Aorta (tissue), 5 donors: ENCODE data around the gene UBR4. TPM values are rescaled to one million over a fixed set of nuclear protein-coding genes. Genes with fewer than 3 reads are reported as not detected.

Experiments used
- ATAC-seq: fragments of 200-7000 bp; cut with Tn5 transposase; one replicate; pipeline ENCODE4 v1.9.1; 2022; ENCODE audit warnings: moderate library complexity; ENCODE audit not compliant: low FRiP score
- DNase-seq, 2 donors: peaks; one replicate each; pipeline ENCODE4 v3.0.0-alpha.2; 2020
- H3K27ac ChIP-seq, 2 donors: one replicate each; pipeline ENCODE4 v1.5.1; 2013; ENCODE audit warnings: low read length in 2 of 2, mild to moderate bottlenecking in 2 of 2, moderate library complexity in 2 of 2, control low read depth in 1 of 2, inconsistent platforms in 1 of 2, low read depth in 1 of 2
- H3K27me3 ChIP-seq, 2 donors: one replicate each; pipeline ENCODE4 v1.6.1; 2013; ENCODE audit warnings: control low read depth in 1 of 2, low read length in 1 of 2, mild to moderate bottlenecking in 1 of 2, moderate library complexity in 1 of 2; ENCODE audit not compliant: insufficient read depth in 2 of 2, control insufficient read depth in 1 of 2
- H3K36me3 ChIP-seq, 2 donors: one replicate each; pipeline ENCODE4 v1.6.1; 2013; ENCODE audit warnings: control low read depth in 1 of 2, low read length in 1 of 2, mild to moderate bottlenecking in 1 of 2; ENCODE audit not compliant: insufficient read depth in 2 of 2, control insufficient read depth in 1 of 2
- H3K4me1 ChIP-seq, 2 donors: one replicate each; pipeline ENCODE4 v1.6.1; 2013; ENCODE audit warnings: low read length in 2 of 2, control low read depth in 1 of 2, mild to moderate bottlenecking in 1 of 2, moderate library complexity in 1 of 2; ENCODE audit not compliant: insufficient read depth in 2 of 2, control insufficient read depth in 1 of 2
- H3K4me3 ChIP-seq, 2 donors: one replicate each; pipeline ENCODE4 v1.5.1; 2013; ENCODE audit warnings: low read length in 2 of 2, control low read depth in 1 of 2, mild to moderate bottlenecking in 1 of 2
- H3K9me3 ChIP-seq: one replicate; pipeline ENCODE4 v1.6.1; 2013; ENCODE audit warnings: mild to moderate bottlenecking, low read length; ENCODE audit not compliant: control insufficient read depth
- WGBS, 2 donors: extraction: QIAGEN DNeasy Blood & Tissue Kit; methylation state at CpG; one replicate each; pipeline ENCODE4 v1.1.7; 2013; 5-methylcytosine and 5-hydroxymethylcytosine counted together
- intact Hi-C, 2 donors: fragments of 100-400 bp; cut with DNase I; formaldehyde crosslinking; loops; one replicate each; pipeline versions ENCODE4 v1.14.2 to v1.15.0; 2022
- polyA plus RNA-seq, 2 donors: library from polyadenylated mRNA; stranded (reverse); fragments of 200-250 nt; gene quantifications; one replicate each; pipeline ENCODE4 v1.2.3, GENCODE V29; 2013
- total RNA-seq, 2 donors: library from RNA; stranded (reverse); fragmentation: NEBNext Ultra II Directional; extraction: Animal tissue kit (Norgen Biotek cat#: 25700); gene quantifications; one replicate each; pipeline ENCODE4 v1.2.1, GENCODE V29; 2021
- donor health status: healthy with polysubstance abuse.
- donor health status: Bipolar disorder and iron deficiency.
- donor health status: DM: no; HTN: no; CAD: no.
- donor health status: DM: no; HTN: no; CAD: no.
- donor health status: DM: yes; HTN: yes; CAD: no.

The UBR4 gene
- total and polyA plus RNA-seq, 4 donors: 16.4 to 293 (median 187) TPM

DNA sequence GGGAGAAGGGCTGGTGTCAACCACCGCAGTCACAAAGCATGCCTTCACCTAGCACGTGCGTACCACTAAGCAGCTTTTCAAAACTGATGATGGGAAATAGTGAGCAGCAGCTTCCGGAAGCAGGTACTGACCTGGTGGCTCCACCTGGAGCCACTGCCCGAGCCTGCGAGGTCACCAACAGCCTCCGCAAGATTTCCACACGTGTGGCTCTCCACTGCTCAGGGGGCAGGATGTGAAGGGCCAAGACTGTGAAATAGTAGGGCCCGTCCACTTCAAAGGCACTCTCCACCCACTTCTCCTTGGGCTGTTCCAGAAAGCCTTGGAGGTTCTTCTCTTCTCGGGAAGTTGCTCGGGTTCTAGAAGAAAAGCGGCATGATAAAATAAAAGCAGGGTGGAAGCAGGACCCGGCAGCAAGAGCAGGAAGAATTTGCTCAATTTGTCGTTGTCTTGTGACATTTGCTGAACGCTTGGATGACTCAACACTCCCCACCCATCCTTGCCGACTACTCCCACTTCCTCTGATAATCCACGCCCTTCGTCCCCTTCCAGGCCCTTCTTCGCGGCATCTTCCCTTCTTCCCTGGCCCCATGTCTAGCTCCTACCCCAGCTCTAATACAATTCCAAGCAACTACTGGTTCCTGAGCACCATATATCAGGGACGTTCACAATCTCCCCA lies 128.7 kb downstream of the UBR4 start:
- no peaks in the 10 kb centered on the region for H3K27me3 ChIP-seq
- WGBS, 2 donors: 75 to 81% methylated on average over 21 of the region's 21 CpGs
- H3K4me1 ChIP-seq: no peaks in the 10 kb centered on the region
- DNase-seq (peak; percentile 67 to 72), ATAC-seq (peak; percentile 65)
- H3K36me3 ChIP-seq: peaks cover 17 to 26% of the 10 kb centered on the region in 2 donors
- H3K27ac ChIP-seq: no peak overlapping the region
- intact Hi-C loops: no loop called here
- no peaks in the 10 kb centered on the region for H3K9me3 ChIP-seq
- no peak overlapping the region for H3K4me3 ChIP-seq

- 72 to 73% methylated on average over 3 of the region's 3 CpGs for WGBS, 2 donors
- Histone ChIP-seq H3K4me3 (no peak overlapping the region), H3K4me1 (no peaks in the 10 kb centered on the region), H3K27ac (no peak overlapping the region), H3K36me3 (peaks cover 20 to 27% of the 10 kb centered on the region in 2 donors), H3K9me3 (no peaks in the 10 kb centered on the region), H3K27me3 (no peaks in the 10 kb centered on the region)
- DNase-seq: no peak
- ATAC-seq: no peak
- intact Hi-C loops: no loop called here
These were observed 129.3 kb downstream of the UBR4 start for GRCh38 chr1:19080721-19081120.

GRCh38 chr1:19079541-19080472 lies 130.3 kb downstream of the UBR4 start:
- no peak for ATAC-seq
- 89 to 92% methylated on average over 16 of the region's 16 CpGs for WGBS, 2 donors
- no peak overlapping the region for H3K27ac ChIP-seq
- DNase-seq: peak in 1 of 2 donors; percentile 72
- no peaks in the 10 kb centered on the region for H3K9me3 ChIP-seq
- intact Hi-C loops: loop anchor here (5.0 to 10.0 kb wide), 3 partner anchors 85 to 198 kb away; partner anchors contain the start of gene ALDH4A1 (in 1 of the 2)
- no peaks in the 10 kb centered on the region for H3K4me1 ChIP-seq
- H3K36me3 ChIP-seq: peaks cover 20 to 27% of the 10 kb centered on the region in 2 donors
- no peaks in the 10 kb centered on the region for H3K27me3 ChIP-seq
- no peak overlapping the region for H3K4me3 ChIP-seq

DNA sequence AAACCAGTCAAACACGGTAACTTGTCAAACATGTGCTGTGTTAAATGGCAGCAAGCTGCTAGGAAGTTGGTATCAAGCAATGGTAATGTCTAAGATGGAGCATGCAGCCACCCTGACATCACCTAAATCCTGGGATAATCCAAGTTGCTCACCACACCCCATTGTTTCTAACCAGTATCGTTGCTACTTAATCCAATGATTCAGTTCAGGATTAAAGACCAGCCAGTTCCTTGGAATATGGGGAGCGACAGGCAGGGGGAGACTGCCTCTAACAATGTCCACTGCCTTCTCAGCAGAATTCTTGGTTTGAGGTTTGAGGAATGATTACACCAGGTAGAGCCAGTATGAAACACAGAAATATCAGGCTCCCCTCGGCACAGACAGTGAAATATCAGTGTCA lies 131.5 kb downstream of the UBR4 start:
- Histone ChIP-seq H3K27ac (no peak overlapping the region), H3K4me3 (no peak overlapping the region), H3K9me3 (no peaks in the 10 kb centered on the region), H3K4me1 (no peaks in the 10 kb centered on the region), H3K36me3 (peaks cover 18 to 20% of the 10 kb centered on the region in 2 donors), H3K27me3 (no peaks in the 10 kb centered on the region)
- DNase-seq: no peak
- WGBS, 2 donors: 89 to 91% methylated on average over 4 of the region's 4 CpGs
- ATAC-seq: no peak
- intact Hi-C loops: loop anchor here (5.0 to 10.0 kb wide), 3 partner anchors 84 to 196 kb away; partner anchors contain the start of gene ALDH4A1 (in 1 of the 2)

GRCh38 chr1:19076841-19077616 lies 133.0 kb downstream of the UBR4 start:
- DNase-seq (peak in 1 of 2 donors; percentile 31), ATAC-seq (no peak)
- no peak overlapping the region for H3K4me3 ChIP-seq
- peaks cover 15 to 16% of the 10 kb centered on the region in 2 donors for H3K36me3 ChIP-seq
- no peaks in the 10 kb centered on the region for H3K4me1 ChIP-seq
- no peaks in the 10 kb centered on the region for H3K9me3 ChIP-seq
- intact Hi-C loops: loop anchor here (5.0 to 10.0 kb wide), 3 partner anchors 82 to 195 kb away; partner anchors contain the start of gene ALDH4A1 (in 1 of the 2)
- H3K27me3 ChIP-seq: no peaks in the 10 kb centered on the region
- no peak overlapping the region for H3K27ac ChIP-seq
- 90 to 92% methylated on average over 19 to 20 of the region's 20 CpGs for WGBS, 2 donors

DNA sequence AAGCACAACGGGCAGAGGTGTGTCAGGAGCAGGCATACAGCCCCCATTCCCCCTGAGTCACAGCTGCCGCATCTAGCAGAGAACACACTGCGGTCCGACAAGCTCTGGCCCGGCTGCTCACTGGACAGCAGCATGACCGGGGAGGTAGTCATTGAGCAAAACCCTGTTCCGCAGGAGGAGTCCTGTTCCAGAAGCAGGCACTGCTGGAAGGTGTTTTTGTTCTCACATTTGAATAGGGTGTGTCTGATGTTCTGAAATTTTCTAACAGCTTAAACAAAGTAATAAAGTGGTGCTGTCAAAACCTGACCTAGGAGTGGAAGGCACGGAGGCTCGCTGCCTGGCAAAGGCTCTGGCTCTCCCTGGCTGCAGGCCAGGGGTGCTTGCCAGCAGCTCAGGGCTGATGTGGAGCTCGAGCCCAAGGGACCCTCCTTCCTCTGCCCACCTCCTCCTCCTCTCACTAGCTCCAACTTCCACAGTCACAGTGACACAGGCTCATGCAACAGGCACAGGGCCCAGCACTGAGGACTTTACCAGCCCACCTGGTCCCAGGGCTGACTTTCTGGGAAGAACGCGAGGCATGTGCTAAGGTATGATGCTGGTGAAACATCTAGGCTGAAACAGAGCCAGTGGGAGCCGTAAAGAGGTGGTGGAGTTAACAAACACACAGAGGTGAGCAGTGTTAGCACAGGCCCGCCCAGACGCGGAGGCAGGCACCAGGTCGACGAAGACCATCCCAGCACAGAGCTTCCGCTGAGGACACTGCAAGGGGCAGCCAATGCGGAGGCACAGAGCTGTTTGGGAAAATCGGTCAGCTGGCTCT lies 135.0 kb downstream of the UBR4 start:
- H3K36me3 ChIP-seq: peaks cover 8 to 14% of the 10 kb centered on the region in 2 donors
- no peaks in the 10 kb centered on the region for H3K4me1 ChIP-seq
- H3K27ac ChIP-seq: no peak overlapping the region
- intact Hi-C loops: loop anchor here (5.0 to 10.0 kb wide), 3 partner anchors 80 to 193 kb away; partner anchors contain the start of gene ALDH4A1 (in 1 of the 2)
- ATAC-seq (peak; percentile 37), DNase-seq (peak; percentile 66 to 80)
- 53 to 55% methylated on average over 21 of the region's 21 CpGs for WGBS, 2 donors
- no peak overlapping the region for H3K4me3 ChIP-seq
- H3K9me3 ChIP-seq: no peaks in the 10 kb centered on the region
- H3K27me3 ChIP-seq: no peaks in the 10 kb centered on the region

GRCh38 chr1:19074361-19074901 lies 135.6 kb downstream of the UBR4 start:
- 93 to 94% methylated on average over 17 of the region's 17 CpGs for WGBS, 2 donors
- no peaks in the 10 kb centered on the region for H3K4me1 ChIP-seq
- intact Hi-C loops: loop anchor here in 1 of 2 donors (10.0 kb wide), 1 partner anchor 80 kb away; no protein-coding TSS in a partner anchor
- DNase-seq: peak in 1 of 2 donors; percentile 45
- H3K27ac ChIP-seq: no peak overlapping the region
- peaks cover 6 to 11% of the 10 kb centered on the region in 2 donors for H3K36me3 ChIP-seq
- H3K27me3 ChIP-seq: no peaks in the 10 kb centered on the region
- H3K9me3 ChIP-seq: no peaks in the 10 kb centered on the region
- ATAC-seq: no peak
- no peak overlapping the region for H3K4me3 ChIP-seq
